ENCODE data around the gene MRPS24.
"Not testable (repeated sequence)": the region's sequence is repeated elsewhere in the genome, so short reads cannot be mapped to it uniquely, and the experiment has no call there.

MRPS24 gene

GRCh38 chr7:43904533-43905208 is 35.4 kb upstream of the MRPS24 start:
- in situ Hi-C loops (cut with MboI; ENCODE audit: low pct_unique_long_range_greater_than_20kb, low sequenced_read_pairs, unreplicated experiment): no loop called here
- no peak for DNase-seq (ENCODE audit: low spot score)
- no peak for TF ChIP-seq CTCF (IDR thresholded peaks at IDR 0.05; ENCODE audit: extremely low read depth, insufficient read depth, missing control alignments)

DNA sequence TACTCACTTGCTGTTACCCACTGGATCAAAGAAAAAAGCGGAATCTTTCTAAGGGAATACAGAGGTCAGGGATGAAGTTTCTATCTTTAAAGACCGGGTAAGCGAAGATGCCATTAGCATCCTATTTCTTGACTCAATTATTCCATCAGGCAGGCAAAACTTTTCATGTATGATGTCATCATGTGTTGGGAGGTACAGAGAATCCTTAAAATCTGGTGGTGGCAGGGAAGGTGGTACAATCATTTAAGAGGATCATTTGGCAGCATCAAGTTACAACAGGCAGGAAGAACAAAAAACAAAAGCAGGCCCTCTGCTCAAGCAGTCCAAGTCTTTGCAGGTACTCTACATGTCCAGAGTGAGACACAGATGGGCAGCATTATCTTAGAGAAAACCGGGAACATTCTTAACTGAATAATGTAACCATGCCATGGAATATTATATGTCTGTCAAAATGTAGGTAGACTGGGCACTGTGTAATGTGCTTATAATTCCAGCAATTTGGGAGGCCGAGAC is 33.3 kb upstream of the MRPS24 start:
- in situ Hi-C loops (cut with MboI; ENCODE audit: low pct_unique_long_range_greater_than_20kb, low sequenced_read_pairs, unreplicated experiment): no loop called here
- no peak for TF ChIP-seq CTCF (IDR thresholded peaks at IDR 0.05; ENCODE audit: extremely low read depth, insufficient read depth, missing control alignments)
- no peak for DNase-seq (ENCODE audit: low spot score)

GRCh38 chr7:43898571-43898970 is 29.3 kb upstream of the MRPS24 start:
- DNase-seq (ENCODE audit: low spot score); in situ Hi-C loops (cut with MboI; ENCODE audit: low pct_unique_long_range_greater_than_20kb, low sequenced_read_pairs, unreplicated experiment): not testable (repeated sequence)

GRCh38 chr7:43895847-43896415 is 26.6 kb upstream of the MRPS24 start:
- TF ChIP-seq CTCF (IDR thresholded peaks at IDR 0.05; ENCODE audit: extremely low read depth, insufficient read depth, missing control alignments): no peak
- in situ Hi-C loops (cut with MboI; ENCODE audit: low pct_unique_long_range_greater_than_20kb, low sequenced_read_pairs, unreplicated experiment): no loop called here

DNA sequence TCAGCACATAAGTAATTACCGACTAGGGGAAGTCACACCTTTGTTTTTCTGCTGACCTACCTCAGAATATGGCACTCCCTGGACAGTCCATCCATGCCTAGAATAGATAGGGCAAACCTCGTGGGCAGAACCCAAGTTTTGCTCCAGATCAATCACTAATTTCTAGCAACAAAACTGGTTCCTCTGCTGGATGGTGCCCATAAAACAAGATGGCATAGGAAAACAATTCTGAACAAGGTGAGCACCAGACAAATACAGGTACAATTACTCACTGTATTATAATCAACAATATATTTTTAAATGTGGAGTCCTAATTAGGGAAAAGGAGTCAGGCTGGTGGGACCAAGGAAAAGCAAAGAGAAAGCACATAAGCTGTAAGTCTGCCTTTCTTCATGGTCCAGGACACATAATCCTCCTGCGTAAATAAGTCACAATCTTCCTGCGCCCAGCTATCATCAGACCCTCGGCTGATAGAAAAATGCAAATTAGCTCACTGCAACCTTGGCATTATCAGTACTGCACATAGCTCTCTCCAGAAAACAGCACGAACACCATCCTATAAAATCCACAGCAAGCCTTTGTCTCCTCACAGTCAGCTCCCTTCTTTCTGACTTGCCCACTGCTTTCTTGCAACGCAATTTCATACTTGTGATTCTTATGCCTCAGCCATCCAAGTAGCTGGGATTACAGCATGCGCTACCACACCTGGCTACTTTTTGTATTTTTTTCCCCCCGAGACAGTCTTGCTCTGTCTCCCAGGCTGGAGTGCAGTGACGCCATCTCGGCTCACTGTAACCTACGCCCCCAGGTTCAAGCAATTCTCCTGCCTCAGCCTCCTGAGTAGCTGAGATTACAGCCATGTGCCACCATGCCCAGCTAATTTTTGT is 22.0 kb upstream of the MRPS24 start:
- no peak for DNase-seq (ENCODE audit: low spot score)
- in situ Hi-C loops (cut with MboI; ENCODE audit: low pct_unique_long_range_greater_than_20kb, low sequenced_read_pairs, unreplicated experiment): no loop called here
- TF ChIP-seq CTCF (IDR thresholded peaks at IDR 0.05; ENCODE audit: extremely low read depth, insufficient read depth, missing control alignments): no peak

More at GRCh38 chr7:43895847-43896415, 26.6 kb upstream of the MRPS24 start:
- no peak for DNase-seq (ENCODE audit: low spot score)

DNA sequence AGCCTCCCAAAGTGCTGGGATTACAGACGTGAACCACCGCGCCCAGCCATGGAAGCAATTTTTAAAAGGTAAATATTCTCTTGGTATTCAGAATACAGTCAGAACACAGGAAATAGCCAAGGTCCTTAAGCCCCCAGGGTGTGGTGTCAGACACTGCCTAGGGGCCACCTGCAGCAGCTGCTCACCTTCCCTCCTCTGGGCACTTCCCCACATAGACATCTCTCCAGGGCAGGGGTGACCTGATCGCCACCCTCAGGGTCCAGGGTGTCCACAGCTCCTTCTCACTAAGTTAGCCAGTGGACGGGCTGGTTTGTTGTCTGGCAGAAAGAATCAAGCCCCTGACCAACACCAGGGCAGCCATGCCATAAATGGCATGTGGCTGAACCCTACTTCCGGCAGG is 21.2 kb upstream of the MRPS24 start:
- in situ Hi-C loops (cut with MboI; ENCODE audit: low pct_unique_long_range_greater_than_20kb, low sequenced_read_pairs, unreplicated experiment): no loop called here
- no peak for DNase-seq (ENCODE audit: low spot score)
- no peak for TF ChIP-seq CTCF (IDR thresholded peaks at IDR 0.05; ENCODE audit: extremely low read depth, insufficient read depth, missing control alignments)
